ENCODE measurements around the gene CST9.

DNA sequence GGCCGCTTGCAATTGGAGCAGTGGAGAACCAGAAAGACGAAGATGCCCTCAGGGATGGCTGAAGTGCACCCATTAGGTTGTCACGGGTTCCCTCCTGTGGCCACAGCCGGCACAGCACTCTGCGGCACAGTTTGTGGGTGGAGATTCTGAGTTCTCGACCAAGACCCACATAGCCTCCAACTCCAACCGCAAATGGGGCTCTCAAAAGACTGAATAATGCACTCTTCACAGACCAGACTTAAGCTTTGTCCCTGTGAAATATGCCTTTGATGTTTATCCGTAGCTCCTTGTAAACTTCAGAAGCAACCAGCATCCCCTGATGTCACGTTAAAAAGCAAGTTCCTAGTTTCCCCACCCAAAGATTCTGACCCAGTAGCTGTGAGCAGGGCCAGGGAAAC lies 934 bp upstream of the CST9 start:
- TF ChIP-seq, protein P1, sequence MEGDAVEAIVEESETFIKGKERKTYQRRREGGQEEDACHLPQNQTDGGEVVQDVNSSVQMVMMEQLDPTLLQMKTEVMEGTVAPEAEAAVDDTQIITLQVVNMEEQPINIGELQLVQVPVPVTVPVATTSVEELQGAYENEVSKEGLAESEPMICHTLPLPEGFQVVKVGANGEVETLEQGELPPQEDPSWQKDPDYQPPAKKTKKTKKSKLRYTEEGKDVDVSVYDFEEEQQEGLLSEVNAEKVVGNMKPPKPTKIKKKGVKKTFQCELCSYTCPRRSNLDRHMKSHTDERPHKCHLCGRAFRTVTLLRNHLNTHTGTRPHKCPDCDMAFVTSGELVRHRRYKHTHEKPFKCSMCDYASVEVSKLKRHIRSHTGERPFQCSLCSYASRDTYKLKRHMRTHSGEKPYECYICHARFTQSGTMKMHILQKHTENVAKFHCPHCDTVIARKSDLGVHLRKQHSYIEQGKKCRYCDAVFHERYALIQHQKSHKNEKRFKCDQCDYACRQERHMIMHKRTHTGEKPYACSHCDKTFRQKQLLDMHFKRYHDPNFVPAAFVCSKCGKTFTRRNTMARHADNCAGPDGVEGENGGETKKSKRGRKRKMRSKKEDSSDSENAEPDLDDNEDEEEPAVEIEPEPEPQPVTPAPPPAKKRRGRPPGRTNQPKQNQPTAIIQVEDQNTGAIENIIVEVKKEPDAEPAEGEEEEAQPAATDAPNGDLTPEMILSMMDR (IDR thresholded peaks at IDR 0.05), result peak in 5 of 6 experiments; percentile 17 to 84 (median 78)
- no peak for TF ChIP-seq POLR2A (IDR thresholded peaks at IDR 0.05)
